OCI-LY1 (cell line): ENCODE results near the gene PSG3.
"Not testable (repeated sequence)": the region's sequence is repeated elsewhere in the genome, so short reads cannot be mapped to it uniquely, and the experiment has no call there.

Experiments used
- H2AFZ ChIP-seq: fragments of 200-600 bp; sonication (generic), shearing (Covaris generic); 2 replicates; pipeline ENCODE4 v1.6.0; 2014; ENCODE audit warnings: antibody characterized with exemption, mild to moderate bottlenecking, low read length
- H3F3A ChIP-seq: fragments of 200-600 bp; sonication (generic), shearing (Covaris generic); 2 replicates; pipeline ENCODE4 v1.6.0; 2014; ENCODE audit warnings: mild to moderate bottlenecking, antibody characterized with exemption, low read length, moderate library complexity; ENCODE audit not compliant: insufficient read depth
- H3K27ac ChIP-seq: fragments of 200-600 bp; sonication (generic); 2 replicates; pipeline ENCODE4 v1.5.1; 2014; ENCODE audit warnings: low read length, mixed run types, mild to moderate bottlenecking, low read depth; ENCODE audit not compliant: poor library complexity, severe bottlenecking
- H3K27me3 ChIP-seq: fragments of 200-600 bp; sonication (generic); 2 replicates; pipeline ENCODE4 v1.6.0; 2014; ENCODE audit warnings: antibody characterized with exemption, mild to moderate bottlenecking, low read length, moderate library complexity; ENCODE audit not compliant: insufficient read depth
- H3K36me3 ChIP-seq: fragments of 200-600 bp; sonication (generic); 2 replicates; pipeline ENCODE4 v1.6.1; 2014; ENCODE audit warnings: mild to moderate bottlenecking, antibody characterized with exemption, low read length, moderate library complexity, mixed read lengths; ENCODE audit not compliant: insufficient read depth
- H3K4me1 ChIP-seq: fragments of 200-600 bp; sonication (generic); 2 replicates; pipeline ENCODE4 v1.5.1; 2014; ENCODE audit warnings: mild to moderate bottlenecking, low read length, moderate library complexity; ENCODE audit not compliant: insufficient read depth, severe bottlenecking
- H3K4me2 ChIP-seq: fragments of 200-600 bp; sonication (generic), shearing (Covaris generic); 2 replicates; pipeline ENCODE4 v1.6.1; 2014; ENCODE audit warnings: low read length
- H3K4me3 ChIP-seq: fragments of 200-600 bp; sonication (generic); 2 replicates; pipeline ENCODE4 v1.5.1; 2014; ENCODE audit warnings: low read length, low read depth, mild to moderate bottlenecking, mixed read lengths; ENCODE audit not compliant: poor library complexity, severe bottlenecking
- H3K79me2 ChIP-seq: fragments of 200-600 bp; shearing (Covaris generic); 2 replicates; pipeline ENCODE4 v1.6.1; 2016; ENCODE audit warnings: mixed run types, low read length, mixed read lengths; ENCODE audit not compliant: insufficient read depth
- H3K9ac ChIP-seq: fragments of 200-600 bp; sonication (generic), shearing (Covaris generic); 2 replicates; pipeline ENCODE4 v1.6.1; 2014; ENCODE audit warnings: mild to moderate bottlenecking, low read length, mixed read lengths
- H3K9me2 ChIP-seq: fragments of 200-600 bp; sonication (generic), shearing (Covaris generic); 2 replicates; pipeline ENCODE4 v1.6.1; 2014; ENCODE audit warnings: low read depth, mild to moderate bottlenecking, low read length, mixed read lengths
- H3K9me3 ChIP-seq: fragments of 200-600 bp; shearing (Covaris generic); 2 replicates; pipeline ENCODE4 v1.6.1; 2014; ENCODE audit warnings: low read length, mixed read lengths
- H4K20me1 ChIP-seq: fragments of 200-600 bp; sonication (generic), shearing (Covaris generic); 2 replicates; pipeline ENCODE4 v1.6.0; 2016; ENCODE audit warnings: mild to moderate bottlenecking, low read length; ENCODE audit not compliant: insufficient read depth
- EZH2 ChIP-seq: fragments of 200-600 bp; sonication (generic), shearing (Covaris generic); IDR thresholded peaks from 2 replicates; pipeline ENCODE4 v1.8.0; 2017; ENCODE audit warnings: borderline replicate concordance, mixed run types, mild to moderate bottlenecking, antibody characterized with exemption, low read length, moderate library complexity, mixed read lengths
- TF ChIP-seq, protein P1 (sequence below): fragments of 200-600 bp; sonication (generic), shearing (Covaris generic); IDR thresholded peaks from 2 replicates; pipeline ENCODE4 v1.5.1; 2017; ENCODE audit warnings: mild to moderate bottlenecking, antibody characterized with exemption, low read length, moderate library complexity, mixed read lengths

PSG3 gene

DNA sequence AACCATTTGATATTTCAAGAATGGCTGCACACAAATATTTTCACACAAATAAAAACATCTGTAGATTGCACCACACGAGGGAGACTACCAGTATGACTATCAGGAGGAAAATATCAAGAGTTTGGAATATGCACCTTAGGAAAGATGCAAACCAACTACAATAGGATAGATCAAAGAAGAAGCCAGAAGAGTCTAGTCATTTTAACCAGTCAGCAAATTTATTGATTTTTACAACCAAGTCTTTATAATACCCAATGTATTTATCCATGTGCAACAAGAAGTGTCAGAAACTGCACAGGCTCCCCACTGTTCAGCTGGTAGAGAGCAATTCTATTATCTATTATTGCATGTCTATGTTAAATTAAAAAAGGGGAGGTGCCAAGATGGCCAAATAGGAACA, 26.3 kb downstream of the PSG3 start:
- H3K9me3 ChIP-seq = not testable (repeated sequence)

GRCh38 chr19:42712753-42713152, 27.5 kb downstream of the PSG3 start:
- not testable (repeated sequence) for H3F3A ChIP-seq, H4K20me1 ChIP-seq, H3K27ac ChIP-seq, H3K9me2 ChIP-seq, H3K9ac ChIP-seq, H3K27me3 ChIP-seq, H3K36me3 ChIP-seq, H3K9me3 ChIP-seq, H3K4me2 ChIP-seq, H3K79me2 ChIP-seq, H2AFZ ChIP-seq, H3K4me1 ChIP-seq, H3K4me3 ChIP-seq

More for the DNA sequence above, 26.3 kb downstream of the PSG3 start:
- not testable (repeated sequence) for H3F3A ChIP-seq, H3K9ac ChIP-seq, H3K27me3 ChIP-seq, H2AFZ ChIP-seq, H3K4me1 ChIP-seq, H3K4me3 ChIP-seq, H4K20me1 ChIP-seq, H3K9me2 ChIP-seq, H3K4me2 ChIP-seq, H3K36me3 ChIP-seq, H3K79me2 ChIP-seq, H3K27ac ChIP-seq

DNA sequence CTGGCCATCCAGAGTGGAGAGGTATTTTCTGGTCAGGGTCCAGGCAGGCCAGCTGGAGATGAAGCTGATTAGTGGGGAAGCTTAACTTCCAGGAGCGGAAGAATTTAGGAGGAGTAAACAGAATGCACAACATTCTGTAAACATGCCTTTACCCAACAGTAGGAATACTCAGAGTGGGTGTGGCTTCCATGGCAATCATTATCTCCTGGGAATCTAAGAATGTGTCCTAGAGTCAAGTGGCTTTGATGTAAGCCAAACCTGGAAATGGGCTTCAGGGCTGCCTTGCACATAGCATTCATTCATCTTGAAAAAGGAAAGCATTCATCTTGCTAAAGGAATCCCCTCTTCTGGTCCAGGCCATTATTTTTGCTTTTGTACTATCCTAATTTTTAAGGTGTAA, 29.3 kb downstream of the PSG3 start:
- H3K9me3 ChIP-seq, H3K4me3 ChIP-seq, H3K36me3 ChIP-seq, H3K9ac ChIP-seq, H3K79me2 ChIP-seq, H3F3A ChIP-seq, H3K27me3 ChIP-seq, H3K27ac ChIP-seq, H3K4me2 ChIP-seq, H3K9me2 ChIP-seq, H4K20me1 ChIP-seq, H2AFZ ChIP-seq, H3K4me1 ChIP-seq: not testable (repeated sequence)

DNA sequence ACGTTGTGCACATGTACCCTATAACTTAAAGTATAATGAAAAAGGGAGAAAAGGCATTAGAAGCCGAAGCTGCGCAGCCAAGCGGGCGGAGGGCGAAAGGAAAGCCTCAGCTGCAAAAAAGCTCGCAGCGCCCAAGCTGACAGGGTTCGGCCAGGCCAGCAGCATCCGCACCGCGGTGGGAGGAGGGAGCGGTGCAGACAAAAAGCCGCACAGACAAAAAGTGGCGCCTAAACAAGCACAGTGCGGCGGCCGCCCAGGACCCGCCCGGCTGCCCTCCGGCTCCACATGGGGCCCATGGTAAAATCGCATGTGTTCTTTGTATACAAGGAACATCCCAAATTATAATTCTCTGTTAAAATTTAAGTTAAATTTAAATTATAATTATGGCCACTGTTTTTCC, 42.4 kb downstream of the PSG3 start:
- Histone ChIP-seq H3K36me3 (no peaks in the 10 kb centered on the region), H3K4me2 (no peak overlapping the region)

More for the DNA sequence above, 42.4 kb downstream of the PSG3 start:
- Histone ChIP-seq H3K9me2 (no peaks in the 10 kb centered on the region), H2AFZ (no peak overlapping the region), H3F3A (no peaks in the 10 kb centered on the region), H3K4me1 (no peaks in the 10 kb centered on the region), H4K20me1 (no peaks in the 10 kb centered on the region), H3K9ac (no peak overlapping the region), H3K79me2 (no peaks in the 10 kb centered on the region), H3K4me3 (no peak overlapping the region), H3K27ac (no peak overlapping the region), H3K27me3 (no peaks in the 10 kb centered on the region), H3K9me3 (no peaks in the 10 kb centered on the region)
- TF ChIP-seq EZH2 = no peak
- TF ChIP-seq, protein P1, sequence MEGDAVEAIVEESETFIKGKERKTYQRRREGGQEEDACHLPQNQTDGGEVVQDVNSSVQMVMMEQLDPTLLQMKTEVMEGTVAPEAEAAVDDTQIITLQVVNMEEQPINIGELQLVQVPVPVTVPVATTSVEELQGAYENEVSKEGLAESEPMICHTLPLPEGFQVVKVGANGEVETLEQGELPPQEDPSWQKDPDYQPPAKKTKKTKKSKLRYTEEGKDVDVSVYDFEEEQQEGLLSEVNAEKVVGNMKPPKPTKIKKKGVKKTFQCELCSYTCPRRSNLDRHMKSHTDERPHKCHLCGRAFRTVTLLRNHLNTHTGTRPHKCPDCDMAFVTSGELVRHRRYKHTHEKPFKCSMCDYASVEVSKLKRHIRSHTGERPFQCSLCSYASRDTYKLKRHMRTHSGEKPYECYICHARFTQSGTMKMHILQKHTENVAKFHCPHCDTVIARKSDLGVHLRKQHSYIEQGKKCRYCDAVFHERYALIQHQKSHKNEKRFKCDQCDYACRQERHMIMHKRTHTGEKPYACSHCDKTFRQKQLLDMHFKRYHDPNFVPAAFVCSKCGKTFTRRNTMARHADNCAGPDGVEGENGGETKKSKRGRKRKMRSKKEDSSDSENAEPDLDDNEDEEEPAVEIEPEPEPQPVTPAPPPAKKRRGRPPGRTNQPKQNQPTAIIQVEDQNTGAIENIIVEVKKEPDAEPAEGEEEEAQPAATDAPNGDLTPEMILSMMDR = no peak
